DLD1 (cell line): Measurements from ENCODE around the gene ALG11.
"Not testable (repeated sequence)": the region's sequence is repeated elsewhere in the genome, so short reads cannot be mapped to it uniquely, and the experiment has no call there.

Experiments used
- in situ Hi-C: cut with HindIII; loops from 2 replicates; pipeline ENCODE4 v1.10.0; 2017; ENCODE audit warnings: low sequenced_read_pairs

ALG11 gene

DNA sequence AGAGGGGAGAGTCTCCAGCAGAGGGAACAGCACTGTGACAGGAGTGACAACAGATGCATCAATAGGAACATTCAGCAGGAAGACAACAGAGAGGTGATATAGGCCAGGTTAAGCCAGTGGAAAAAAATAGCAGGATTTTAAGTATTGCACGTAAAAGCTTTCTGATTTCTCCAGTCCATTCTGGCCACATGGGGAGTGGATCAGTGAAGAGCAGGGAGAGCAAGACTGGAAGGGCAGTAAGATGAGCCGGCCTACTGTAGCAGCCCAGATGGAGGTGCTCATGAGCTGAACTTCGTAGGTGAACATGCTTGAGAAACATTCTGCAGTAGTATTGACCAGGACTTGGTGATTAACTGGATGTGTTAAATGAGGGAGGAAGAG is 14.0 kb downstream of the ALG11 start:
- in situ Hi-C loops = no loop called here

DNA sequence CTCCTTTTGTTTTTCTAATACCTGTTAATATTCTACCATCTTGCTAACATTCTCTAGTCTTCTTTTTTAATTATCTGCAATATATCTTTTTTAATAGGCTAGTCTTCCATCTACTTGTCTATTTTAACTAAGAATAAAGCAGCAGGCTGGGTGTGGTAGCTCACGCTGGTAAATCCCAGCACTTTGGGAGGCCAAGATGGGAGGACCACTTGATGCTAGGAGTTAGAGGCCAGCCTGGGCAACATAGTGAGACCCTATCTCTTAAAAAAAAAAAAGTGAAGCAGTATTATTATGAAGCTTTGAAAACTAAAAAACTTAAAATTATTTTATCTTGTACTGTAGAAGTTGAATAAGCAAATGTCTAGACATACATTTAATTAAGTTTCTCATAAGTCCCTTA is 15.6 kb downstream of the ALG11 start:
- in situ Hi-C loops = no loop called here

DNA sequence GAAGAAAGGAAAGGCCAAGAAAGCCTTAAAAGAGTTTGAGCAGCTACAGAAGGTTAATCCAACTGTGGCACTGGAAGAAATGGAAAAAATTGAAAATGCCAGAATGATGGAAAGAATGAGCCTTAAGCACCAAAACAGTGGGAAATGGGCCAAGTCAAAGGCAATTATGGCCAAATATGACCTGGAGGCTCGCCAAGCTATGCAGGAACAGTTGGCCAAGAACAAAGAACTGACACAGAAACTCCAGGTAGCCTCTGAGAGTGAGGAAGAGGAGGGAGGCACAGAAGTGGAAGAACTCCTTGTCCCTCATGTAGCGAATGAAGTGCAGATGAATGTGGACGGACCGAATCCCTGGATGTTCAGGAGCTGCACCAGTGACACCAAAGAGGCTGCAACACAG is 17.4 kb downstream of the ALG11 start:
- in situ Hi-C loops = no loop called here

DNA sequence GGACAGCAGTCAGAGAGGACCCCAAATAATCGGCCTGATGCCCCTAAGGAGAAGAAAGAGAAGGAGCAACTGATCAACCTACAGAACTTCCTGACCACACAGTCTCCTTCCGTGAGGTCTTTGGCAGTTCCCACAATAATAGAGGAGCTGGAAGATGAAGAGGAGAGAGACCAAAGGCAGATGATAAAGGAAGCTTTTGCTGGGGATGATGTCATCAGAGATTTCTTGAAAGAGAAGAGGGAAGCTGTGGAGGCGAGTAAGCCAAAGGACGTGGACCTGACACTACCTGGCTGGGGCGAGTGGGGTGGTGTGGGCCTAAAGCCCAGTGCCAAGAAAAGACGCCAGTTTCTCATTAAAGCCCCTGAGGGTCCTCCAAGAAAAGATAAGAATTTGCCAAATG is 18.2 kb downstream of the ALG11 start:
- in situ Hi-C loops = not testable (repeated sequence)

GRCh38 chr13:52033039-52033438 is 20.8 kb downstream of the ALG11 start:
- in situ Hi-C loops = no loop called here

GRCh38 chr13:52034616-52035226 is 22.5 kb downstream of the ALG11 start:
- in situ Hi-C loops = no loop called here

DNA sequence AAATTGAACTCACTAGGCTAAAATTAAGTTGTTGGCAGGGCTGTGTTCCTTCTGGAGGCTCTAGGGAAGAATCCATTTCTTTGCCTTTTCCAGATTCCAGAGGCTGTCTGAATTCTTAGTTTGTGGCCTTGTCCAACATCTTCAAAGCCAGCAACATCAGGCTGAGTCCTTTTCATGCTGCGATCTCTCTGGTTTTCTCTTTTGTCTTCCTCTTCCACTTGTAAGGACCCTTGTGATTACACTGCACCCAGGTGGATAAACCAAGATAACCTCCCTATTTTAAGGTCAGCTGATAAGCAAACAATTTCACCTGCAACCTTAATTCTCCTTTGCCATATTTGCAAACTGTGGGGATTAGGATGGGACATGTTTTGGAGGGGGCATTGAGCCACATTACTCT is 23.8 kb downstream of the ALG11 start:
- in situ Hi-C loops = no loop called here

DNA sequence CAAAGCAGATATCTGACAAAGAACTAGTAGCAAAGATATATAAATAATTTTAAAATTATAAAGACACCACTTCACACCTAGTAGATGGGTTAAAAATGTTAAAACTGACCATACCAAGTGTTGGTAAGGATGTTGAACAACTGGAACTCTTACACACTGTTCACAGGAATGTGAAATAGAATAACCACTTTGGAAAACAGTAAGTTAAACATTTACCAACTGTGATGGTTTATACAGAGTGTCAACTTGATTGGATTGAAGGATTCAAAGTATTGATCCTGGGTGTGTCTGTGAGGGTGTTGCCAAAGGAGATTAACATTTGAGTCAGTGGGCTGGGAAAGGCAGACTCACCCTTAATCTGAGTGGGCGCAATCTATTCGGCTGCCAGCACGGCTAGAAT is 31.5 kb downstream of the ALG11 start:
- in situ Hi-C loops = no loop called here

DNA sequence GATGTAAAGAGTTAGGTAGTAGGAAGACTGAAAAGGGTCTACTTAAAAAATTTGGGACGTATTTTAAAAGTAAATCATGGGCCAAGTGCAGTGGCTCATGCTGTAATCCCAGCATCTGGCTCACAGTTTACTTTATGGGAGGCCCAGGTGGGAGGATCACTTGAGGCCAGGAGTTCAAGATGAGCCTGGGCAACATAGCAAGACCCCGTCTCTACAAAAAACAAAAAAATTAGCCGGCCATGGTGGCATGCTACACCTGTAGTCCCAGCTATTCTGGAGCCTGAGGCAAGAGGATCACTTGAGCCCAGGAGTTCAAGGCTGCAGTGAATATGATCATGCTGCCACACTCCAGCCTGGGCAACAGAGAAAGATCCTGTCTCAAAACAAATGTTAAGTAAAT is 35.3 kb downstream of the ALG11 start:
- in situ Hi-C loops = no loop called here

DNA sequence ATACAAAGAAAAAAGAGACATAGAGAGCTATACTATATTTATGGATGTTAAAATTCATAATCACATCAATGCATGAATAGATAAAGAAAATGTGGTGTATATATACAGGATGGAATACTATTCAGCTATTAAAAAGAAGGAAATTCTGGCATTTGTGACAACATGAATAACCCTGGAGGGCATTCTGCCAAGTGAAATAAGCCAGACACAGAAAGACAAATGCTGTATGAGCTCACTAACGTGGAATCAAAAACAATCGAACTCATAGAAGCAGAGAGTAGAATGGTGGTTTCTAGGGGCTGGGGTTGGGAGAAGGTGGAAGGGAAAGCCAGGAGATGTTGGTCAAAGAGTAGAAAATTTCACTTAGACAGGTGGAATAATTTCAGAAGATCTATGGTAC is 36.3 kb downstream of the ALG11 start:
- in situ Hi-C loops = no loop called here

GRCh38 chr13:52051400-52051799 is 39.2 kb downstream of the ALG11 start:
- in situ Hi-C loops = no loop called here

GRCh38 chr13:52053460-52053859 is 41.3 kb downstream of the ALG11 start:
- in situ Hi-C loops = no loop called here

DNA sequence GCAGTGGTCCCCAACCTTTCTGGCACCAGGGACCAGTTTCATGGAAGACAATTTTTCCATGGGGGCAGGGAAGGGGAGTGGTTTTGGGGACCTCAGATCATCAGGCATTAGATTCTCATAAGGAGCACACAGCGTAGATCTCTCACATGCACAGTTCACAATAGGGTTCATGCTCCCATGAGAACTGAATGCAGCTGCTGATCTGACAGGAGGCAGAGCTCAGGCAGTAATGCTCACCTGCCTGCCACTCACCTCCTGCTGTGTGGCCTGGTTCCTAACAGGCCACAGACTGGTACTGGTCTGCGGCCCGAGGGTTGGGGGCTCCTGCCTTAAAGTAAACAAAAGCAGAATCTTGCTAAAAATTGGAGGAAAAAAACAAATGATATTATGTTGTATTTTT is 48.9 kb downstream of the ALG11 start:
- in situ Hi-C loops = not testable (repeated sequence)

GRCh38 chr13:52061587-52061986 is 49.4 kb downstream of the ALG11 start:
- in situ Hi-C loops = no loop called here

GRCh38 chr13:52067237-52067636 is 55.0 kb downstream of the ALG11 start:
- in situ Hi-C loops = no loop called here

GRCh38 chr13:52070929-52071523 is 58.8 kb downstream of the ALG11 start:
- in situ Hi-C loops = no loop called here
